Mesenteric fat pad (tissue), 1 donor: ENCODE results near the gene POLR2J. TPM values are rescaled to one million over a fixed set of nuclear protein-coding genes. Genes with fewer than 3 reads are reported as not detected.

Source experiments
- DNase-seq: peaks from one replicate; pipeline ENCODE4 v3.0.0-alpha.2; 2020; ENCODE audit warnings: low spot score
- microRNA-seq: library from miRNA; unstranded; fragments of <30 nt; microRNA quantifications from one replicate; pipeline ENCODE4 v1.2.0, GENCODE V29; 2020; ENCODE audit warnings: borderline number of aligned reads
- total RNA-seq: library from RNA; stranded (reverse); fragmentation: NEBNext Ultra II Directional; extraction: Animal tissue kit (Norgen Biotek cat#: 25700); gene quantifications from one replicate; pipeline ENCODE4 v1.2.1, GENCODE V29; 2021
- donor health status: DM: yes; HTN: yes; CAD: no.

POLR2J gene
- total RNA-seq, 1 donor from 2014 or later, result 43.6 TPM

GRCh38 chr7:102444961-102445673, 33.6 kb downstream of the POLR2J start:
- DNase-seq, result no peak

- DNase-seq, result no peak
Measured at GRCh38 chr7:102439963-102440795, 38.5 kb downstream of the POLR2J start.

DNA sequence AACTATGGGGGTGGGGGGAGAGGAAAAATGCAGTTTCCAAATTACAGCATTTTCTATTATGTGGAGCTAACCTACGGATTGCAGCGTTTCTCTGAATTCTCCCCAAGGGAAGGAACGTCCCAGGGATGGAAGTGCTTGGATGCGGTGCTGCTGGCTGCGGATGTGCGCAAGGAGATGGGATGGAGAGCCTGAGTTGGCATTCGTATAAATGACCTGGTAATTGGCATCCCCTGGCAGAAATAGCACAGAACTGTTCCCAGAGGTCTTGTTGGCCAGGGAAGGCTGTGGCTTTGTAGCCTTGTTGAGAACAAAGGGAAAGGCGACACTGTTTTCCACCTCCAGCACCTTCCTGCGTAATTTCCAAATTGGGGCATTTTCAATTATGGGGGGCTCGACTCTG, 42.6 kb downstream of the POLR2J start:
- no peak for DNase-seq

GRCh38 chr7:102434039-102434486, 44.7 kb downstream of the POLR2J start:
- no peak for DNase-seq

GRCh38 chr7:102433219-102434038, 45.3 kb downstream of the POLR2J start, which contains the start of gene ORAI2:
Gene ORAI2, plus strand, starts transcription at chr7:102433575. Its CDS starts 5,382 bp downstream, at chr7:102438957.
- peak; percentile 95 for DNase-seq

DNA sequence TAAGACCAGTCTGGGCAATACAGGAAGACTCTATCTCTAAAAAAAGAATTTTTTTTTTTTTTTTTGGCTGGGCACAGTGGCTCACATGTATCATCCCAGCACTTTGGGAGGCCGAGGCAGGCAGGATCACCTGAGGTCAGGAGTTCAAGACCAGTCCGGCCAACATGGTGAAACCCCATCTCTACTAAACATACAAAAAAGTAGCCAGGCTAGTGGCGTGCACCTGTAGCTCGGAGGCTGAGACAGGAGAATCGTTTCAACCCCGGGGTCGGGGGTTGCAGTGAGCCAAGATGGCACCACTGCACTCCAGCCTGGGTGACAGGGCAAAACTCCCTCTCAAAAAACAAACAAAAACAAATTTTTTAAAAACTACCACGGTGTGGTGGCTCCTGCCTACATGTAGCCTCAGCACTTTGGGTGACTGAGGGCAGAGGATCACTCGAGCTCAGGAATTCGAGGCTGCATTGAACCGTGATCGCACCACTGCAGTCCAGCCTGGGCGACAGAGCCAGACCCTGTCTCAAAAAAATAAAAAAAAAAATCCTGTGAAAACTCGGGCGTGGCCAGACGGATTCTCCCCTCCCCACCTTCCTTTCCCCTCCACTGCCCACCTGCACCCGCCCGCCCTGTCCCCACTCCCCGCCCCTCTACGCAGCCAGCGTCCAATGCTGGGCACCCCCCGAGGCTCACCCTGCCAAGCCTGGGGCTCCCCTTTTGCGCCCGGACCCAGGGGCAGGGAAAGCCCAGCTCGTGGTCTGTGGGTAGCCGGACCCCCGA, 46.1 kb downstream of the POLR2J start:
- no peak for DNase-seq

- no peak for DNase-seq
Measured at GRCh38 chr7:102431617-102432298, 47.0 kb downstream of the POLR2J start.

DNA sequence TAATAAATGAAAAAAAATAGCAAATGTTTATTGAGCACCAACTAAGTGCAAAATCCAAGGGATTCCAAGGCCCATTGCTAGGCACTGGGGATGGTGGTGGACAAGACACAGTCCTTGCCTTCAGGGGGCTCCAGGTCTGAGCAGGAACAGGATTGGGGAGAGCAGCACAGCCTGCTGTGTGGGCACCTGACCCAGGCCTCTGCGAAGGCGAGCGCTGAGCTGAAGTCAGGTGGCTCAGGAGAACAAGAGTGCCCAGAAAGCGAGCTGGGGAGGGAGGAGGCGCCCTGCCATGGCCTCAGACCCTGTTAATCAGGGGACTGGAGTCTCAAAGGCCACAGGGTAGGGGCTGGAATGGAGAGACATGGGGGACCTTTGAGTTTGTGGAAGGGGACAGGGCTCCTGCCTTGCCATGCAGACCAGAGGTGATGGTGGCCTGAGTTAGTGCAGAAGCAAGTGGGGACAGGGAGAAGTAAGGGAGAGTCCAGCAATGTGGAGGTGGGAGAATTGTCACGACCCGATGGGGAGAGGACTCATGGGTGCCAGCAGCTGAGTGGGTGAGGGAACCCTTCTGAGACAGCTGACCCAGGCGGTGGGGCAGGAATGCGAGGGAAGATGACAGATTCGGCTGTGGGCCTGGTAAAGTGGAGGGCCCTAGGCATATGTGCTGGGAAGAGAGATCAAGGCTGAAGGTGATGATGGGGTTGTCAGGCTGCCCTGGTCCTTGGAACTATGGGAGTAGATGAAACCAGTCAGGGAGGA, 49.4 kb downstream of the POLR2J start:
- no peak for DNase-seq

GRCh38 chr7:102427019-102427405, 51.7 kb downstream of the POLR2J start:
- DNase-seq, result no peak

DNA sequence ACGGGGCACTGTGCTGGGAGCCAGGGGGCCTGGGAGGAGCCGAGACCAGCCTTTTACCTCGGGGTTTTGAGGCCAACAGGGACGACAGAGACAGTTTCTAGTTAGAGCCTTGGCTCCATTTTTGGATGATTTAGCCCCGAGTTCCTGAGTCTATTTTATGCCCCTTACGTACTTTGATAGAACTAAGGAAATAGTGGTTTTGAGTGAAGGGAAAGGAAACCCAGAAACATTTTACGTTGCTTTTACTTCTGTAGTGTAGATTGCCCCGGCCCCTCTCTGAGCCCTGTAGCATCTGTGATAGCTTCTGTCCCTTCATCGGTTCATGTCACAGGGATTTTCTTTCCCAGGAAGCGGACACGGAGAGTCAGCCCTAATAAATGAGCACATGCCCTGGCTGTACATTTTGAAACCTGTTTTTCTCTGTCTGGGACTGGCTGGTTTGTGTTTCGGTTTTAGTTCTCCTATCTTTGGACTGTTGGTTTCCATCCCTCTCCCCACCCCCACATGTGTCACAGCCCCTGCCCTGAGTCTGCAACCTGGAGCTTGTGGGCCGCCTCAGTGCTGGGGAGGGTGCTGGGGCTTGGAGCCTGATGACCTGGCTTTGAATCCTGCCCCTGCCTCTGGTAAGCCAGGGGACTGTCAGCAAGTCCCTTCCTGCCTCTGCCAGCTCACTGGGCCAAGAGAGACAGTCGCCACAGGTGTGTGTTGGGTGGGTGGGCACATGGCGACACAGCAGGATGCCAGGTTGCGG, 52.3 kb downstream of the POLR2J start:
- no peak for DNase-seq

DNA sequence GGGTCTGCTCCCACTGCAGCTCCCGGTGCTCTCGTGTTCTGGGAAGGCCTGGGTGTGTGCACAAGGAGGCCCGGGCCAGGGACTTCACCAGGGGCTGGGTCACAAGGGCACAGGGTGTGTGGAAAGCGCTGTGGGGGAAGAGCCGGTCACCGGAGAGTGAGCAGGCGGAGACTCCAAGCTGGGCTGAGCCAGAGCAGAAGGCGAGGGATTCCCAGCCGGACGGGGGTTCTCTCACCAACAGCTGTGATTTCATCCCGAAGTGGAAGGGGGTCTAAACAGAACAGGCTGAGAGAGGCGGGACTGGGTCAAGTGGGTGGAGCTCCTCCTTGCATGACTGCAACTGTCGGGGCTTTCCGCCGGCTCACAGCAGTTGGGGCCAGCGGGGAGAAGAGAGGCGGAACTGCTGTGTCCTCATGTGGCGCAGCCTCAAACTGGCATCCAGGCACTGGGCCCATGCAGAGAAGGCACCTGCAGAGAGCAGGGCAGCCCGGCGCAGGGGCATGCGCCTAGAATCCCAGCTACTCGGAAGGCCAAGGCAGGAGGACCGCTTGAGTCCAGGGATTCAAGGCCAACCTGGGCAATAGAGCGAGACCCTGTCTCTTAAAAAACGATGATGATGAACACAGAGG, 53.0 kb downstream of the POLR2J start:
- no peak for DNase-seq

DNA sequence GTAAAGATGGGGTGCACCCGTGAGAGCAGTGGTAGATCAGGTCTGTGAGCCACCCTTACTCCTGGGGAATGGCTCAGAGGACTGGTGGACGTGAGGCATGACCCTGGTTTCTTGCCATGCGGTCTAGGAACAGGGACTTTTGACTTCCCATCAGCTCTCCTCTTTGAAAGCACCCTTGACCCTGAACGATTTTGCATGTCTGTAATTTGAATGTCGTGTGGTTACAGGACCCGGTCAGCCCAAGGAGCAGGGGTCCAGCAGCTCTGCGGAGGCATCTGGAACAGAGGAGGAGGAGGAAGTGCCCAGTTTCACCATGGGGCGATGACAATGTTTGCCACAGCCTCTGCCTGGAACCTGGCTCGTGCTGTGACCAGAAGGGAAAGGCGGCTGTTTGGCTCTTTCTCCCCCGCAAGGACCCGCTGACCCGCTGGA, 53.9 kb downstream of the POLR2J start:
- DNase-seq, result no peak

GRCh38 chr7:102424129-102424551, 54.6 kb downstream of the POLR2J start:
- no peak for DNase-seq

Small RNA genes lying within 50 kb of the gene (microRNA-seq; reads per million reads assigned to microRNA genes)
- gene MIR4467 (not detected), gene MIR5090 (not detected)

Other genes with a start within 250 kb of the POLR2J start
- gene SH2B2, start 192.1 kb downstream of the POLR2J start, total RNA-seq, result 8.9 TPM
- not detected for gene SPDYE6, start 122.5 kb downstream of the POLR2J start, total RNA-seq
- gene PRKRIP1, start 82.6 kb downstream of the POLR2J start, total RNA-seq, result 19.3 TPM
- gene ORAI2, start 45.3 kb downstream of the POLR2J start, total RNA-seq, result 33.7 TPM
- gene ALKBH4, start 14.1 kb downstream of the POLR2J start, total RNA-seq, result 7.0 TPM
- 14.8 TPM for gene LRWD1, start 13.9 kb downstream of the POLR2J start, total RNA-seq
- 16.3 TPM for gene RASA4B, start 38.9 kb upstream of the POLR2J start, total RNA-seq
- gene UPK3BL2, start 64.8 kb upstream of the POLR2J start, total RNA-seq, result 9.9 TPM
- not detected for gene SPDYE2, start 72.3 kb upstream of the POLR2J start, total RNA-seq
- gene POLR2J3, start 93.7 kb upstream of the POLR2J start, total RNA-seq, result 23.5 TPM
- gene RASA4, start 137.8 kb upstream of the POLR2J start, total RNA-seq, result 52.4 TPM
- 15.7 TPM for gene UPK3BL1, start 163.9 kb upstream of the POLR2J start, total RNA-seq
- not detected for gene SPDYE2B, start 171.4 kb upstream of the POLR2J start, total RNA-seq
- 7.1 TPM for gene POLR2J2, start 192.7 kb upstream of the POLR2J start, total RNA-seq